SK-N-SH (cell line): Measurements from ENCODE around the gene TRPM2. TPM values are rescaled to one million over a fixed set of nuclear protein-coding genes. Genes with fewer than 3 reads are reported as not detected.

Experiments
- CTCF ChIA-PET: fragments of 300-600, 350-600 bp; formaldehyde crosslinking; extraction: SDS; loops from one replicate; lab custom pipeline; 2021; lab: Yijun Ruan, JAX
- POLR2A ChIA-PET: fragments of 350-600 bp; sonication (Branson Sonifier 250); formaldehyde crosslinking; extraction: SDS; loops from one replicate; lab custom pipeline; 2020; ENCODE audit warnings: antibody characterized with exemption, inconsistent platforms; lab: Yijun Ruan, JAX
- DNase-seq: peaks from one replicate; pipeline ENCODE4 v3.0.0; 2012
- H2AFZ ChIP-seq: fragments of 200-600 bp; sonication (generic); 2 replicates; pipeline ENCODE4 v1.8.1; 2016; ENCODE audit warnings: antibody characterized with exemption, mild to moderate bottlenecking, low read depth
- H3F3A ChIP-seq: fragments of 200-600 bp; sonication (generic); replicated peaks from 2 replicates; pipeline ENCODE3; 2016; ENCODE audit warnings: antibody characterized with exemption, mild to moderate bottlenecking; ENCODE audit not compliant: insufficient read depth
- H3K27ac ChIP-seq, 2 experiments: fragments of 200-500 bp in 1 of 2; fragments of 200-600 bp in 1 of 2; sonication (Bioruptor generic) in 1 of 2; sonication (generic), shearing (Covaris generic) in 1 of 2; 2 replicates each; pipeline versions ENCODE4 v1.5.1 to v1.6.1; 2014 to 2016; ENCODE audit warnings: low read depth in 2 of 2, inconsistent platforms in 1 of 2, low read length in 1 of 2, mild to moderate bottlenecking in 1 of 2, mixed read lengths in 1 of 2
- H3K27me3 ChIP-seq: fragments of 200-600 bp; sonication (generic), shearing (Covaris generic); 2 replicates; pipeline ENCODE4 v1.6.1; 2016; ENCODE audit warnings: mixed run types; ENCODE audit not compliant: insufficient read depth
- H3K36me3 ChIP-seq, 2 experiments: fragments of 200-500 bp in 1 of 2; fragments of 200-600 bp in 1 of 2; sonication (Bioruptor generic) in 1 of 2; sonication (generic) in 1 of 2; replicated peaks in 1 of 2; 2 replicates each; pipeline versions ENCODE3 to v1.5.1; 2014 to 2016; ENCODE audit warnings: low read length in 1 of 2, mild to moderate bottlenecking in 1 of 2; ENCODE audit not compliant: insufficient read depth in 2 of 2, control insufficient read depth in 1 of 2
- H3K4me1 ChIP-seq, 2 experiments: fragments of 200-500 bp in 1 of 2; fragments of 200-600 bp in 1 of 2; sonication (Bioruptor generic) in 1 of 2; sonication (generic), shearing (Covaris generic) in 1 of 2; 2 replicates each; pipeline versions ENCODE4 v1.5.1 to v1.6.1; 2014 to 2016; ENCODE audit warnings: low read depth in 1 of 2, low read length in 1 of 2, mixed run types in 1 of 2; ENCODE audit not compliant: insufficient read depth in 2 of 2, control insufficient read depth in 1 of 2
- H3K4me2 ChIP-seq: fragments of 200-600 bp; sonication (generic), shearing (Covaris generic); 2 replicates; pipeline ENCODE4 v1.6.1; 2017; ENCODE audit warnings: mixed run types
- H3K4me3 ChIP-seq, 2 experiments: fragments of 200-500 bp in 1 of 2; fragments of 200-600 bp in 1 of 2; sonication (Bioruptor generic) in 1 of 2; sonication (generic), shearing (Covaris generic) in 1 of 2; 2 replicates each; pipeline versions ENCODE4 v1.5.1 to v1.8.1; 2014 to 2016; ENCODE audit warnings: low read depth in 2 of 2, inconsistent platforms in 1 of 2, low read length in 1 of 2, mild to moderate bottlenecking in 1 of 2, mixed read lengths in 1 of 2, moderate library complexity in 1 of 2
- H3K79me2 ChIP-seq: fragments of 200-600 bp; sonication (generic); 2 replicates; pipeline ENCODE4 v1.8.1; 2017; ENCODE audit warnings: mild to moderate bottlenecking; ENCODE audit not compliant: insufficient read depth
- H3K9ac ChIP-seq: fragments of 200-600 bp; sonication (generic); 2 replicates; pipeline ENCODE4 v1.6.1; 2017; ENCODE audit warnings: mixed run types
- H3K9me2 ChIP-seq: fragments of 200-600 bp; sonication (generic); 2 replicates; pipeline ENCODE4 v1.6.1; 2017; ENCODE audit warnings: mixed run types
- H3K9me3 ChIP-seq: fragments of 200-600 bp; sonication (generic); 2 replicates; pipeline ENCODE4 v1.6.1; 2017; ENCODE audit warnings: mixed run types, mild to moderate bottlenecking, moderate library complexity
- H4K20me1 ChIP-seq: fragments of 200-600 bp; sonication (generic); 2 replicates; pipeline ENCODE4 v1.6.1; 2017; ENCODE audit warnings: mild to moderate bottlenecking, mixed run types; ENCODE audit not compliant: insufficient read depth
- CHD2 ChIP-seq: fragments of 150-350 bp; IDR thresholded peaks from 2 replicates; pipeline ENCODE4 v1.6.1; 2018; ENCODE audit warnings: low read length; ENCODE audit not compliant: partially characterized antibody
- ELF1 ChIP-seq: IDR thresholded peaks from 2 replicates; pipeline ENCODE4 v1.4.0; 2012
- EP300 ChIP-seq, 2 experiments: IDR thresholded peaks; 2 replicates each; pipeline versions ENCODE4 v1.4.0 to v1.6.1; 2012; ENCODE audit warnings: borderline replicate concordance in 1 of 2, low read depth in 1 of 2, low read length in 1 of 2
- EZH2phosphoT487 ChIP-seq: fragments of 200-600 bp; sonication (generic); IDR thresholded peaks from 2 replicates; pipeline ENCODE4 v1.6.1; 2017; ENCODE audit warnings: low read depth, mixed run types, mild to moderate bottlenecking, antibody characterized with exemption, moderate library complexity, borderline replicate concordance
- GATA2 ChIP-seq: sonication (generic); formaldehyde crosslinking; IDR thresholded peaks from 2 replicates; pipeline ENCODE4 v1.5.0; 2020; ENCODE audit warnings: mild to moderate bottlenecking, missing genetic modification reagents
- IRF3 ChIP-seq: fragments of 150-350 bp; IDR thresholded peaks from 2 replicates; pipeline ENCODE4 v1.6.1; 2016; ENCODE audit warnings: mild to moderate bottlenecking, low read depth, low read length
- MEF2A ChIP-seq: IDR thresholded peaks from 2 replicates; pipeline ENCODE4 v1.4.0; 2012; ENCODE audit warnings: low read depth, borderline replicate concordance
- RFX5 ChIP-seq: IDR thresholded peaks from 2 replicates; pipeline ENCODE4 v1.6.1; 2012; ENCODE audit warnings: mild to moderate bottlenecking, improper control_type of control experiment, low read length
- SMC3 ChIP-seq: IDR thresholded peaks from 2 replicates; pipeline ENCODE4 v1.6.1; 2012; ENCODE audit warnings: low read depth, low read length, improper control_type of control experiment
- TAF1 ChIP-seq: IDR thresholded peaks from 2 replicates; pipeline ENCODE4 v1.6.1; 2012; ENCODE audit warnings: low read depth, mild to moderate bottlenecking, low read length, moderate library complexity, borderline replicate concordance
- USF2 ChIP-seq: fragments of 150-350 bp; IDR thresholded peaks from 2 replicates; pipeline ENCODE4 v1.6.1; 2017; ENCODE audit warnings: antibody characterized with exemption, low read length, low read depth, borderline replicate concordance
- WGBS: methylation state at CpG from one replicate; pipeline ENCODE4 v1.1.6; 2017; ENCODE audit warnings: low lambda C conversion rate; 5-methylcytosine and 5-hydroxymethylcytosine counted together
- polyA plus RNA-seq, 3 experiments: library from polyadenylated mRNA; depleted of rRNA; stranded (reverse); fragments of >200 nt; gene quantifications; 2 replicates each; pipeline ENCODE4 v1.2.3, GENCODE V29; 2012
- TF ChIP-seq, protein P1 (sequence below): fragments of 200-600 bp; sonication (generic); IDR thresholded peaks from 2 replicates; pipeline ENCODE4 v1.6.1; 2017; ENCODE audit warnings: antibody characterized with exemption, mild to moderate bottlenecking, moderate library complexity
- TF ChIP-seq, protein P2 (sequence below): IDR thresholded peaks from 2 replicates; pipeline ENCODE4 v1.4.0; 2012; ENCODE audit warnings: low read depth, borderline replicate concordance
- TF ChIP-seq, protein P3 (sequence below): IDR thresholded peaks from 2 replicates; pipeline ENCODE4 v1.4.0; 2012; ENCODE audit warnings: low read depth, borderline replicate concordance

The TRPM2 gene
- polyA plus RNA-seq, 1 of the 3 experiments (the other 2 are of a cell fraction), result not detected

- TF ChIP-seq GATA2 (CRISPR knock-in tag), result no peak
Observed at GRCh38 chr21:44316277-44316900, 37.0 kb upstream of the TRPM2 start (continued).

GRCh38 chr21:44317241-44317782 is 36.1 kb upstream of the TRPM2 start:
- no peak overlapping the region for H3K27ac ChIP-seq
- POLR2A ChIA-PET, result no interaction called here
- H3K4me2 ChIP-seq, result no peak overlapping the region
- H3K9me2 ChIP-seq, result no peaks in the 10 kb centered on the region
- no peak overlapping the region for H3K4me3 ChIP-seq
- H4K20me1 ChIP-seq, result no peaks in the 10 kb centered on the region
- H3K9me3 ChIP-seq, result no peaks in the 10 kb centered on the region
- peaks cover 0 to 46% of the 10 kb centered on the region in 2 experiments for H3K36me3 ChIP-seq
- no peak overlapping the region for H2AFZ ChIP-seq
- H3K4me1 ChIP-seq, result no peaks in the 10 kb centered on the region
- H3K79me2 ChIP-seq, result no peaks in the 10 kb centered on the region
- WGBS, result 92% methylated on average over 9 of the region's 19 CpGs
- TF ChIP-seq RFX5 (no peak), SMC3 (no peak), EZH2phosphoT487 (no peak), ELF1 (no peak), IRF3 (no peak), USF2 (no peak), MEF2A (no peak)
- TF ChIP-seq, protein P1, sequence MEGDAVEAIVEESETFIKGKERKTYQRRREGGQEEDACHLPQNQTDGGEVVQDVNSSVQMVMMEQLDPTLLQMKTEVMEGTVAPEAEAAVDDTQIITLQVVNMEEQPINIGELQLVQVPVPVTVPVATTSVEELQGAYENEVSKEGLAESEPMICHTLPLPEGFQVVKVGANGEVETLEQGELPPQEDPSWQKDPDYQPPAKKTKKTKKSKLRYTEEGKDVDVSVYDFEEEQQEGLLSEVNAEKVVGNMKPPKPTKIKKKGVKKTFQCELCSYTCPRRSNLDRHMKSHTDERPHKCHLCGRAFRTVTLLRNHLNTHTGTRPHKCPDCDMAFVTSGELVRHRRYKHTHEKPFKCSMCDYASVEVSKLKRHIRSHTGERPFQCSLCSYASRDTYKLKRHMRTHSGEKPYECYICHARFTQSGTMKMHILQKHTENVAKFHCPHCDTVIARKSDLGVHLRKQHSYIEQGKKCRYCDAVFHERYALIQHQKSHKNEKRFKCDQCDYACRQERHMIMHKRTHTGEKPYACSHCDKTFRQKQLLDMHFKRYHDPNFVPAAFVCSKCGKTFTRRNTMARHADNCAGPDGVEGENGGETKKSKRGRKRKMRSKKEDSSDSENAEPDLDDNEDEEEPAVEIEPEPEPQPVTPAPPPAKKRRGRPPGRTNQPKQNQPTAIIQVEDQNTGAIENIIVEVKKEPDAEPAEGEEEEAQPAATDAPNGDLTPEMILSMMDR, result no peak
- H3K9ac ChIP-seq, result no peak overlapping the region
- CTCF ChIA-PET, result interaction anchor here (2.5 kb wide), 1 partner anchor 13 kb away, joined by 11 read pairs; no protein-coding TSS in a partner anchor
- H3F3A ChIP-seq, result no peaks in the 10 kb centered on the region
- no peak for DNase-seq
- no peaks in the 10 kb centered on the region for H3K27me3 ChIP-seq

- no peaks in the 10 kb centered on the region for H3K4me1 ChIP-seq
- no peak overlapping the region for H3K9ac ChIP-seq
- no peaks in the 10 kb centered on the region for H3K9me3 ChIP-seq
- no peak overlapping the region for H3K4me3 ChIP-seq
- no peaks in the 10 kb centered on the region for H3K27me3 ChIP-seq
- no peak overlapping the region for H2AFZ ChIP-seq
- no peak overlapping the region for H3K4me2 ChIP-seq
- ChIA-PET CTCF (no interaction called here), POLR2A (no interaction called here)
- H3F3A ChIP-seq, result no peaks in the 10 kb centered on the region
- no peaks in the 10 kb centered on the region for H3K9me2 ChIP-seq
- peaks cover 0 to 46% of the 10 kb centered on the region in 2 experiments for H3K36me3 ChIP-seq
- H3K79me2 ChIP-seq, result no peaks in the 10 kb centered on the region
- DNase-seq, result no peak
- no peak overlapping the region for H3K27ac ChIP-seq
- no peaks in the 10 kb centered on the region for H4K20me1 ChIP-seq
- WGBS, result 94% methylated on average over 19 of the region's 22 CpGs
- TF ChIP-seq TAF1, result no peak
- TF ChIP-seq CHD2, result no peak
- no peak for TF ChIP-seq SMC3
- TF ChIP-seq, protein P2, sequence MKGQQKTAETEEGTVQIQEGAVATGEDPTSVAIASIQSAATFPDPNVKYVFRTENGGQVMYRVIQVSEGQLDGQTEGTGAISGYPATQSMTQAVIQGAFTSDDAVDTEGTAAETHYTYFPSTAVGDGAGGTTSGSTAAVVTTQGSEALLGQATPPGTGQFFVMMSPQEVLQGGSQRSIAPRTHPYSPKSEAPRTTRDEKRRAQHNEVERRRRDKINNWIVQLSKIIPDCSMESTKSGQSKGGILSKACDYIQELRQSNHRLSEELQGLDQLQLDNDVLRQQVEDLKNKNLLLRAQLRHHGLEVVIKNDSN, result no peak
- TF ChIP-seq, protein P1, result no peak
- no peak for TF ChIP-seq EP300 (IDR thresholded peaks at IDR 0.05; ENCODE audit: borderline replicate concordance in 1 of 2, low read depth in 1 of 2, low read length in 1 of 2)
- TF ChIP-seq, protein P3, sequence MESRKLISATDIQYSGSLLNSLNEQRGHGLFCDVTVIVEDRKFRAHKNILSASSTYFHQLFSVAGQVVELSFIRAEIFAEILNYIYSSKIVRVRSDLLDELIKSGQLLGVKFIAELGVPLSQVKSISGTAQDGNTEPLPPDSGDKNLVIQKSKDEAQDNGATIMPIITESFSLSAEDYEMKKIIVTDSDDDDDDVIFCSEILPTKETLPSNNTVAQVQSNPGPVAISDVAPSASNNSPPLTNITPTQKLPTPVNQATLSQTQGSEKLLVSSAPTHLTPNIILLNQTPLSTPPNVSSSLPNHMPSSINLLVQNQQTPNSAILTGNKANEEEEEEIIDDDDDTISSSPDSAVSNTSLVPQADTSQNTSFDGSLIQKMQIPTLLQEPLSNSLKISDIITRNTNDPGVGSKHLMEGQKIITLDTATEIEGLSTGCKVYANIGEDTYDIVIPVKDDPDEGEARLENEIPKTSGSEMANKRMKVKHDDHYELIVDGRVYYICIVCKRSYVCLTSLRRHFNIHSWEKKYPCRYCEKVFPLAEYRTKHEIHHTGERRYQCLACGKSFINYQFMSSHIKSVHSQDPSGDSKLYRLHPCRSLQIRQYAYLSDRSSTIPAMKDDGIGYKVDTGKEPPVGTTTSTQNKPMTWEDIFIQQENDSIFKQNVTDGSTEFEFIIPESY, result no peak
Observed at GRCh38 chr21:44317871-44318270, 35.5 kb upstream of the TRPM2 start.
